Measurements from ENCODE around the gene HK1.
"Not testable (repeated sequence)": the region's sequence is repeated elsewhere in the genome, so short reads cannot be mapped to it uniquely, and the experiment has no call there.

Gene HK1
- 223 to 253 reads per million in 2 experiments for total RNA-seq

- DNase-seq (ENCODE audit: low read depth) = no peak
These were observed at the start of gene HK1 for GRCh38 chr10:69278446-69278963. HK1 (plus strand) TSS chr10:69278496.

- DNase-seq (ENCODE audit: low read depth) = no peak
These were observed 48.7 kb upstream of the HK1 start for GRCh38 chr10:69229616-69229916.

GRCh38 chr10:69230128-69230527 is 48.2 kb upstream of the HK1 start:
- DNase-seq (ENCODE audit: low read depth) = no peak

GRCh38 chr10:69232252-69232651 is 46.0 kb upstream of the HK1 start:
- DNase-seq (ENCODE audit: low read depth) = no peak

GRCh38 chr10:69232736-69233480 is 45.4 kb upstream of the HK1 start:
- DNase-seq (ENCODE audit: low read depth) = peak; percentile 35

- no peak for DNase-seq (ENCODE audit: low read depth)
These were observed 43.8 kb upstream of the HK1 start for GRCh38 chr10:69234447-69234846.

GRCh38 chr10:69237528-69238159 is 40.7 kb upstream of the HK1 start:
- peak; percentile 77 for DNase-seq (ENCODE audit: low read depth)

- no peak for DNase-seq (ENCODE audit: low read depth)
These were observed 39.2 kb upstream of the HK1 start for GRCh38 chr10:69239136-69239535.

- no peak for DNase-seq (ENCODE audit: low read depth)
These were observed 38.4 kb upstream of the HK1 start for GRCh38 chr10:69239816-69240434.

- DNase-seq (ENCODE audit: low read depth) = no peak
These were observed 37.8 kb upstream of the HK1 start for GRCh38 chr10:69240455-69240854.

- no peak for DNase-seq (ENCODE audit: low read depth)
These were observed 36.7 kb upstream of the HK1 start for GRCh38 chr10:69241575-69241974.

- no peak for DNase-seq (ENCODE audit: low read depth)
These were observed 36.0 kb upstream of the HK1 start for GRCh38 chr10:69242040-69242851.

GRCh38 chr10:69242852-69243212 is 35.5 kb upstream of the HK1 start:
- DNase-seq (ENCODE audit: low read depth) = no peak

- DNase-seq (ENCODE audit: low read depth) = no peak
These were observed 34.5 kb upstream of the HK1 start for GRCh38 chr10:69243817-69244216.

GRCh38 chr10:69246036-69246435 is 32.3 kb upstream of the HK1 start:
- DNase-seq (ENCODE audit: low read depth) = no peak

- DNase-seq (ENCODE audit: low read depth) = no peak
These were observed 31.5 kb upstream of the HK1 start for GRCh38 chr10:69246581-69247312.

- no peak for DNase-seq (ENCODE audit: low read depth)
These were observed 31.0 kb upstream of the HK1 start for GRCh38 chr10:69247313-69247710.

- DNase-seq (ENCODE audit: low read depth) = no peak
These were observed 30.1 kb upstream of the HK1 start for GRCh38 chr10:69248117-69248730.

- DNase-seq (ENCODE audit: low read depth) = no peak
These were observed 28.3 kb upstream of the HK1 start for GRCh38 chr10:69250041-69250440.

GRCh38 chr10:69251417-69251816 is 26.9 kb upstream of the HK1 start:
- DNase-seq (ENCODE audit: low read depth) = not testable (repeated sequence)

- DNase-seq (ENCODE audit: low read depth) = no peak
These were observed 25.1 kb upstream of the HK1 start for GRCh38 chr10:69253171-69253570.
